Lung microvascular endothelial cell (primary cell): ENCODE measurements around the gene FRMD4A. TPM values are rescaled to one million over a fixed set of nuclear protein-coding genes. Genes with fewer than 3 reads are reported as not detected.
"Not testable (repeated sequence)": the region's sequence is repeated elsewhere in the genome, so short reads cannot be mapped to it uniquely, and the experiment has no call there.

ENCODE experiments used
- DNase-seq, 2 donors: peaks; one replicate each; pipeline versions ENCODE4 v3.0.0 to v3.0.0-alpha.2; 2010; ENCODE audit warnings: low read depth in 2 of 2
- total RNA-seq: library from RNA; depleted of rRNA; stranded (reverse); fragments of >200 nt; gene quantifications from 2 replicates; pipeline ENCODE4 v1.2.1, GENCODE V29; 2014

The FRMD4A gene
- total RNA-seq, 1 donor from 2014 or later, result 9.7 TPM

DNA sequence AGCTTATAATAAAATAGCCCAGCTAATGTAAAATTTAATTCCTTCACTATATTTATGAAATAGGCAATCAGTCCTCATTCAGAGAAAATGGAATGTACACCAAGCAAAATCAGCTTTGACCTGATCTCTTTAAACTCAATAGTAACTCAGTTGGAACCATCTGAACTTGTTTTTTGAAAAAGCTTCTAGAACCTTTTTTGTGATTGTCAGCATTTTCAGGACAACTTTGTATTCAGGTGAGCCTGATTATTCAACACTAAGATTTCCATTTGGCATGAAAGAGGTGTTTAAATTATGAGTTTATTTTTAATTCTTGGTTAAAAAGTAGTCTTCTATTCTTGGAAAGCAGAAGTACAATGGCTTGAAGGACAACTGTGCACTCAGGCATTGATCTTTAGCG lies 89.5 kb downstream of the FRMD4A start:
- DNase-seq, result no peak

GRCh38 chr10:14240253-14241189 lies 90.2 kb downstream of the FRMD4A start:
- DNase-seq, result peak in 1 of 2 donors; percentile 47

- DNase-seq, result not testable (repeated sequence)
Observed at GRCh38 chr10:14238659-14239058, 92.1 kb downstream of the FRMD4A start.

DNA sequence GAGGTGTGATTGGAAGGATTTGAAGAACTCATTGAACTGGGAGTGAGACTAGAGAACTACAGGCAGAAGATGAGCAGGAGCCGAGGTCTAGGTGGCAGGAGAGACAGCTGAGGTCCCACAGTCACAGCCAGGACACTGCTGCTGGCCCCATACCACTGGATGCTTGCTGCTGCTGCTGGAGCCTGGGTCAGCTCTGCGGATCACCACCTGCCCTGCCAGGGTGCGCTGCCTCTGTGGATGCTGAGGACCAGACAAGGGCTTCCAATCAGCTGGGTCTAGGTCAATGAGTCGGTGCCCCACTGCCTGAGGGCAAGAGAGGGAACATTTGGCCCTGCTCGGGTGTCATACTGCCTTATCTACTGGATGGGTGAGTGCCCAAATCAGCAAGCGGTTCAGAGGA lies 94.4 kb downstream of the FRMD4A start:
- no peak for DNase-seq

DNA sequence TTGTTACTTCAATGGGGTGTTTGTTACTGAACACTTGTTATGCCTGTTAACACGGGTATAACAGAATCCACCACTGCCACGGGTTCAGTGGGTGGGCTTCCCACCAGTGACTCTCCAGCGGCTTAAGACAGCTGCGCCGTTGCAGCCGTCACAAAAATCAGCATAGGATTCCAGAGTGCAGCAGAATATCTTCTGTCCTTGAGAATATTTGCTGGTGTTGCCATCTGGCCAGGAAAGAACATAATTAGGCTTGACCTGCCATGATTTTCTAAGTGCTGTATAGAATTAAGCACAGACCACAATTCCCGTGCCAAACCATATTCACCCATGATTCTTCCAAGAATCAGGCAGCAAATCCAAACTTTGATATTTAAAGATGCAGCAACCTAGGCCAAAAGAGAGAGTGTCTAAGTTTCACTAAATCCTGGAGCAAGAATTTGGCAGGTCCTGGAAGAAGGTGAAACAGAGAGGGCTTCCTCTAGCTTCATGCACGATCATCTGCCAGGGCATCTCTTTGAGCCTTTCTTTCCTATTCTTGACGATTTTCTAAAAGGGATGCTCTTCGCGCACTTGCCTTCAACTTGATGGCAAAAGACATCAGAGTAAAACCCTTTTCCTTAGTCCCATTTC lies 95.0 kb downstream of the FRMD4A start:
- DNase-seq, result no peak

DNA sequence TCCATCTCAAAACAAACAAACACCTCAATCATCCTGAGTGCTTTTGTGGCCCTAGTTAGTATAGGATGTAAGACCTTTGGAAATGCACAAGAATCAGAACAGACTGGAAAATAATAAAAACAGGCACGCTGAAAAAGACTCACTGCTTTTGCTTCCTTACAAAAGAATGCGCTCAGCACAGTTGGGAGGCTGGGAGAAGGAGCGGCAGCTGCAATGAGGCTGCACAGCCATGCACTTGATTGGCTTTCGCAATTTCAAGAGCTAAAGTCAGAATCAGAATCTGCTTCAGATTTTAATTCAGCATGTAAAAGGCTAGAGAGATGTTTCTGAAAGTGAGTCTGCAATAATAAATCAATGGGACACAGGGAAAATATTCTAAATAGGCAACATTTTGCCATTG lies 97.2 kb downstream of the FRMD4A start:
- no peak for DNase-seq

DNA sequence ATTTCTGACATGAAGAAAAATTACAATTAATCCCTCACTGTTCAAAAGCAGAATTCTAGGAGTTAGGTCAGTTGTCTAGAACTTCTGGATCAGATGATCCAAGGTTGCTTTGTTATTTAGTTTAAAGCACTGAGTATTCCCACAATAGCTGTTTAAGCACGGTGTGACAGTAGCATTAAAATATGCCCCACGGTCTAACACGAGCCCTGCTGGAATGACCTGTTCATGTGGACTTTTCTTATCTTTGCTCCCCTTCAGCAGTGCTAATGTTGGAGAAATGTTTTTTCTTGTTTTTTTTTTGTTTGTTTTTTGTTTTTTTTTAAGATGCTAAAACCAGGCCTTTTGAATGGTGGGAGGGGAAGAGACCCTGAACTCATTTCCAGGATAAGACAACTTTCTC lies 101.9 kb downstream of the FRMD4A start:
- not testable (repeated sequence) for DNase-seq

GRCh38 chr10:14225379-14225778 lies 105.3 kb downstream of the FRMD4A start:
- DNase-seq, result peak in 1 of 2 donors; percentile 66

- DNase-seq, result no peak
Observed at GRCh38 chr10:14220026-14220425, 110.7 kb downstream of the FRMD4A start.

DNA sequence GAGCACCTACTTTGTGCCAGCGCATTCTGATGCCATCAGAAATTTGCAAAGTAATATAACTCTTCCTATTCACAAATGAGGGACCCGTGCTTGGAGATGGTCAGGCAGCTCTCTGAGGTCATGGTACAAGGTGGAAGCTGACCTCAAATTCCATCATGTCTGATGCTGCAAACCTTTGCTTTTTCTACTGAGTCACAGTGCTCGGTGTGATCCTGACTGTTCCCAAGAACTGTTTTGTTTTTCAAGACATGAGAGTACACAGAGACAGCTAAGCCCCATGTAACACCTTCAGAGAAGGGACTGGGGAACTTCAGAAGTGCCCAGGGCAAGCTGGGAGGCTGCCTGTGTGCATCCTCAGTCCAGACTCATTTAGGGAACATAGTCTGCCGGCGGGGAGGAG lies 111.3 kb downstream of the FRMD4A start:
- no peak for DNase-seq

DNA sequence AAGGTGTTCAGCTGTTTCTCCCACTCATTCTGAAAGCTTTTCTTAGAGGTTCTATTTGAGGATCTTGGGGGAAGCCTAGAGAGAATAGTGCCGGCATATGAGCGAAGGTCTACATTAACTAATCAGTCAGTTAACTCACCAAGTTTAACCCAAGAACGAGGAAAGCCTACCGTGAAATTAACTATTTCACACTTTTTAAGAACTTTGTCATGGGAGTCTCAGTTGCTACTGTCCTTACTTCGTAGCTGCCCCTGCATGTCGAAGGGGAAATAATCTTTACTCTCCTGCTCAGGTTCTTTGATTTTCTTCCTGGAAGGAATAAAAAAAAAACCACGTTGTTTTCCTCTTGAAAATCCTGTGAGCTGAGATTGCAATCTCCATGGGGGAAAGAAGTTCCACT lies 115.1 kb downstream of the FRMD4A start:
- DNase-seq, result no peak

DNA sequence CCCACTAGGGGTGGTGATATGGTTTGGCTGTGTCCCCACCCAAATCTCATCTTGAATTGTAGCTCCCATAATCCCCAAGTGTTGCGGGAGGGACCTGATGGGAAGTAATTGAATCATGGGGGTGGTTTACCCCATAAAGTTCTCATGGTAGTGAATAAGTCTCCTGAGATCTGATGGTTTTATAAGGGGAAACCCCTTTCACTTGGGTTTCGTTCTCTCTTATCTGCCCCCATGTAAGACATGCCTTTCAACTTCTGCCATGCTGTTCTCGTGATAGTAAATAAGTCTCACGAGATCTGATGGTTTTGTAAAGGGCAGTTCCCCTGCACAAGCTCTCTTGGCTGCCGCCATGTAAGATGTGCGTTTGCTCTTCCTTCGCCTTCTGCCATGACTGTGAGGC lies 117.0 kb downstream of the FRMD4A start:
- DNase-seq, result not testable (repeated sequence)

DNA sequence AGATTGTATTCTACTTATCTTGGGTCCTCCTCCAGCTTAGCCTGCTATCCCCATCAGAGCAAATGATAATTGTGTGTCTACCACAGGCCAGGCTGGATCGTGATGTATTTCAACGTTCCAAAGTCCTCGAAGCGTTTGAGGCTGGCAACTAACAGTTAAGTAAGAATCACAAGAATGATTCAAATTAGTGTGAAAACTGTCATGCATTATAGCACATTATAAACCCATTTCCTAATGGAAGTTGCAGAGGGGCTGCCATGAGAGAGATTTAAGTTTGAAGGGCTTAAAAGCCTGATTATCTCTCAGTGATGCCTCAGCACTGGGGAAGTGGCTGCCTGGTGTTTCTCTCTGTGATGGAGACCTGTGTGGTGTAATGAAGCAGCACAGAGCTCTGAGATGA lies 119.1 kb downstream of the FRMD4A start:
- no peak for DNase-seq

GRCh38 chr10:14208231-14208630 lies 122.5 kb downstream of the FRMD4A start:
- no peak for DNase-seq

GRCh38 chr10:14205233-14205632 lies 125.5 kb downstream of the FRMD4A start:
- DNase-seq, result no peak

DNA sequence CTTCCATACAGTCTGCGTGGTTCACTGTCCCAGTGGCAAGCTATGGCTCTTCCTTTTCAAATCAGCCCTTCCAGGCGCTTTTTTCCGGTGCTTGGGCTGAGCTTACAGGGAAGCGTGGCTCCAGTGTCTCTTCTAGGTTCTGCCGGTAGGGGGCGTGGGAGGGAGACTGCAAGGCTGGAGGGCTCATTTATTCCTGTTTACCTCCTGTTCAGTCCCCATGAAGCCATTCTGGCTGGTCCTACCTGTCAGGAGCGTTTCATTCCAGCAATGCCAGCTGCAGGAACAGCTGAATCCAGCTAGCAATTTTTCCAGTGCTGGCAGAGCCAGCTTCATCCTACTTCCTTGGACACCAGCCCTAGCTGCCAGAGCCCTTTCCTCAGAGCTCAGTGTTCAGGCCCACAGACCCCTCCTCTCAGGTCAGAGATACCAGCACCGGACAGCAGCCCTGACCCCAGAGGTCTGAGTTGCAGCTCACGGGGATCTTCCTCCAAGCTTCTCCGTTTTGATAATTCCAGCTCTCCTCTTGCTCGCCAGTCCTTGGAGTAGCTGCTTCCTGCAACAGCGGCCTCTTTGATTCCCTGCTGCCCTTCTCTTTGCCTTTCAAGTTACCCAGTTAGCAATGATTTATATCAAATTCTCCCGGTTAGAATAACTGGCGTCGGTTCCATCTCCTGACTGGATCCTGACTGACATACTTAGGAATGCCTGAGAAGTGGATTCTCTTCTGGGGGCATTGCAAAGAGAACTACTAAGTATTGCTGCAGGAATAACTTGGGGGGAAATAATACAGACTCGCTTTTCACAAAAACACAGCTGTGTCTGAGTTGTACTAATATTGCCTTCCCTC lies 129.8 kb downstream of the FRMD4A start:
- DNase-seq, result peak; percentile 12 to 29

GRCh38 chr10:14199098-14199497 lies 131.6 kb downstream of the FRMD4A start:
- DNase-seq, result not testable (repeated sequence)

GRCh38 chr10:14198078-14198477 lies 132.6 kb downstream of the FRMD4A start:
- no peak for DNase-seq

DNA sequence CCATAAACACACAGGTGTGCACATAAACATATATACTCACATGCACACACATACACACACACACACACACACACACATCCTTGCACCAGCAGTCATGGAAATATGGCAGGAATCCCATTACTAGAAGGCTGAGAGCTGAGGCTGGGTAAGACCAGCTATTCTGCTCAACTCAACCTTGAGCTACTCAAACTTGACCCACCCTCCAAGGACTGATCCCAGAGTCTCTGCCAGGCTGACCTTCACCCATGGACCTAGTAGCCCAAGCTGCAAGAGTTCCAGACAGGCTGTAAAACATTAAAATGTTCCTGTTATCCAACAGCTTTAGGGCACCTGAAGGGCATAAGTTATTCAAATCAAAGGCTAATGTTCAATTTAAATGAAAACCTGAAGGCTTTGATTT lies 134.6 kb downstream of the FRMD4A start:
- no peak for DNase-seq

DNA sequence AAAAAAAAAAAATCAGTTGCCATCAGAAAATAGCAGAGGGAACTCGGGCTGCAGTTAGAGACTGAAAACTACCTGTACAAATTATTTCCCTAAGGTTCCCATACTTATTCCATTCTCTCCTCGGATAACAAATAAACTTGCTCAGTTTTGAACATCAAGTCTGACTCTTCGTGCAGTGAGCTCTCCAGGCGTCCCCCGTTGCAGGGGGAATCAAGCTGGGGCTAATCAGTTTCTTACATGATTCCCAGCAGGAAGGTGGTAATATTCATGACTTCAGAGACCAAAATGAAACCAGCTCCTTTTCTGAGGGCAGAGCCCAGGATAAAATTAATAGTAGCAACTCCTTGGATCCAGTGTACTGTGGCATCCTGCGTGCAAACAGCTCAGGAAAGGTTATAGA lies 135.3 kb downstream of the FRMD4A start:
- DNase-seq, result no peak

DNA sequence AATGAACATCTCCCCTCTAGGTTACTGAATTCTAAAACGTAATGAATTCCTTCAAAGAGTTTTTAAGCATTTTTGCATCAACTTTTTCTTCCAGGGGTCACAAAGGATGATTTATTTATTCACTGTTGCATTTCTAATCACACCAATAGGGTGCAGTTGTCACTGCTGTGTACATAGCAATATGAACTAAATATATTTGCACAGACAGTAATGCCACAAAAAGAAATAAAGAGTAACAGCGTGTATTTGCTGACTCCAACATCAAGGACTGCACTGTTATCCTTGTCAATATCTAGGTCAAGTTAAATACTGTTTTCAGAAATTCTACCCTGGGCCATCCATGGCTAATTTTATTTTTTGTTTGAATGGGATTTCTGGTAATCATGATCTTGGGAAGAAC lies 138.0 kb downstream of the FRMD4A start:
- no peak for DNase-seq

DNA sequence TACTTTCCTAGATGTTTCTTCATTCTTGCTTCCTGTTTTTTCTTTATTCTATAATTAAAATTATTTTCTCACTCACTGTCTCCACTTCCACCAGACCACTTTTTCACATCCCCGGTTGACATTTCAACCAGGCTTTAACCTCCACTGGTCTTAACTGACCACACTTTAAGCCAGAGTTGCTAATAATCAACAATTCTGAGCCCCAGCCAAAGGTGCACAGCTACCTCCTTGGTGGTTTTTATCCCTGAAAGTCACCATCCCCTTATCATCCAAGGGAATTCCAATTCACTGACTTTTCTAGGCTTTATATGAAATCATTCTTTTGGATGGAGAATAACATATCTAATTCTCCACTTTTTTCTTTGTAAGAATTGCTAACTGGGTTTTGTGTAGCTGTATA lies 138.9 kb downstream of the FRMD4A start:
- DNase-seq, result no peak
